ENCODE results near the gene GALNT2. TPM values are rescaled to one million over a fixed set of nuclear protein-coding genes. Genes with fewer than 3 reads are reported as not detected.

GALNT2 gene
- total and polyA plus RNA-seq, 2 of the 13 experiments (the other 11 are each of a cell fraction or from before 2014, with no cell fraction given) = 39.3 to 39.6 TPM

- TF ChIP-seq CCAR2 (optimal IDR thresholded peaks at IDR 0.05; ENCODE audit: low read depth, low read length) (no peak), SMARCE1 (IDR thresholded peaks at IDR 0.05; ENCODE audit: borderline replicate concordance) (no peak), MLLT10 (CRISPR knock-in tag; IDR thresholded peaks at IDR 0.05) (no peak), ZNF816 (CRISPR knock-in tag; IDR thresholded peaks at IDR 0.05; ENCODE audit: borderline replicate concordance) (no peak), GLMP (CRISPR knock-in tag; IDR thresholded peaks at IDR 0.05; ENCODE audit: borderline replicate concordance) (no peak), AGO1 (IDR thresholded peaks at IDR 0.05; ENCODE audit: low read depth, low read length, poor library complexity, severe bottlenecking) (no peak), MEF2D (CRISPR knock-in tag; IDR thresholded peaks at IDR 0.05) (no peak), ZNF12 (CRISPR knock-in tag; IDR thresholded peaks at IDR 0.05) (no peak), ZNF326 (CRISPR knock-in tag; IDR thresholded peaks at IDR 0.05; ENCODE audit: borderline replicate concordance) (no peak), MZF1 (CRISPR knock-in tag; IDR thresholded peaks at IDR 0.05; ENCODE audit: borderline replicate concordance) (no peak), ZNF264 (CRISPR knock-in tag; IDR thresholded peaks at IDR 0.05) (peak; percentile 24; the same call in 1 of the 2 replicates), ZNF33B (CRISPR knock-in tag; IDR thresholded peaks at IDR 0.05) (no peak), FOXO4 (CRISPR knock-in tag; conservative IDR thresholded peaks at IDR 0.05) (no peak)
- TF ChIP-seq, protein P1, sequence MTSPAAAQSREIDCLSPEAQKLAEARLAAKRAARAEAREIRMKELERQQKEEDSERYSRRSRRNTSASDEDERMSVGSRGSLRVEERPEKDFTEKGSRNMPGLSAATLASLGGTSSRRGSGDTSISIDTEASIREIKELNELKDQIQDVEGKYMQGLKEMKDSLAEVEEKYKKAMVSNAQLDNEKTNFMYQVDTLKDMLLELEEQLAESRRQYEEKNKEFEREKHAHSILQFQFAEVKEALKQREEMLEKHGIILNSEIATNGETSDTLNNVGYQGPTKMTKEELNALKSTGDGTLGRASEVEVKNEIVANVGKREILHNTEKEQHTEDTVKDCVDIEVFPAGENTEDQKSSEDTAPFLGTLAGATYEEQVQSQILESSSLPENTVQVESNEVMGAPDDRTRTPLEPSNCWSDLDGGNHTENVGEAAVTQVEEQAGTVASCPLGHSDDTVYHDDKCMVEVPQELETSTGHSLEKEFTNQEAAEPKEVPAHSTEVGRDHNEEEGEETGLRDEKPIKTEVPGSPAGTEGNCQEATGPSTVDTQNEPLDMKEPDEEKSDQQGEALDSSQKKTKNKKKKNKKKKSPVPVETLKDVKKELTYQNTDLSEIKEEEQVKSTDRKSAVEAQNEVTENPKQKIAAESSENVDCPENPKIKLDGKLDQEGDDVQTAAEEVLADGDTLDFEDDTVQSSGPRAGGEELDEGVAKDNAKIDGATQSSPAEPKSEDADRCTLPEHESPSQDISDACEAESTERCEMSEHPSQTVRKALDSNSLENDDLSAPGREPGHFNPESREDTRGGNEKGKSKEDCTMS (CRISPR knock-in tag; conservative IDR thresholded peaks at IDR 0.05) = no peak
- TF ChIP-seq, protein P2, sequence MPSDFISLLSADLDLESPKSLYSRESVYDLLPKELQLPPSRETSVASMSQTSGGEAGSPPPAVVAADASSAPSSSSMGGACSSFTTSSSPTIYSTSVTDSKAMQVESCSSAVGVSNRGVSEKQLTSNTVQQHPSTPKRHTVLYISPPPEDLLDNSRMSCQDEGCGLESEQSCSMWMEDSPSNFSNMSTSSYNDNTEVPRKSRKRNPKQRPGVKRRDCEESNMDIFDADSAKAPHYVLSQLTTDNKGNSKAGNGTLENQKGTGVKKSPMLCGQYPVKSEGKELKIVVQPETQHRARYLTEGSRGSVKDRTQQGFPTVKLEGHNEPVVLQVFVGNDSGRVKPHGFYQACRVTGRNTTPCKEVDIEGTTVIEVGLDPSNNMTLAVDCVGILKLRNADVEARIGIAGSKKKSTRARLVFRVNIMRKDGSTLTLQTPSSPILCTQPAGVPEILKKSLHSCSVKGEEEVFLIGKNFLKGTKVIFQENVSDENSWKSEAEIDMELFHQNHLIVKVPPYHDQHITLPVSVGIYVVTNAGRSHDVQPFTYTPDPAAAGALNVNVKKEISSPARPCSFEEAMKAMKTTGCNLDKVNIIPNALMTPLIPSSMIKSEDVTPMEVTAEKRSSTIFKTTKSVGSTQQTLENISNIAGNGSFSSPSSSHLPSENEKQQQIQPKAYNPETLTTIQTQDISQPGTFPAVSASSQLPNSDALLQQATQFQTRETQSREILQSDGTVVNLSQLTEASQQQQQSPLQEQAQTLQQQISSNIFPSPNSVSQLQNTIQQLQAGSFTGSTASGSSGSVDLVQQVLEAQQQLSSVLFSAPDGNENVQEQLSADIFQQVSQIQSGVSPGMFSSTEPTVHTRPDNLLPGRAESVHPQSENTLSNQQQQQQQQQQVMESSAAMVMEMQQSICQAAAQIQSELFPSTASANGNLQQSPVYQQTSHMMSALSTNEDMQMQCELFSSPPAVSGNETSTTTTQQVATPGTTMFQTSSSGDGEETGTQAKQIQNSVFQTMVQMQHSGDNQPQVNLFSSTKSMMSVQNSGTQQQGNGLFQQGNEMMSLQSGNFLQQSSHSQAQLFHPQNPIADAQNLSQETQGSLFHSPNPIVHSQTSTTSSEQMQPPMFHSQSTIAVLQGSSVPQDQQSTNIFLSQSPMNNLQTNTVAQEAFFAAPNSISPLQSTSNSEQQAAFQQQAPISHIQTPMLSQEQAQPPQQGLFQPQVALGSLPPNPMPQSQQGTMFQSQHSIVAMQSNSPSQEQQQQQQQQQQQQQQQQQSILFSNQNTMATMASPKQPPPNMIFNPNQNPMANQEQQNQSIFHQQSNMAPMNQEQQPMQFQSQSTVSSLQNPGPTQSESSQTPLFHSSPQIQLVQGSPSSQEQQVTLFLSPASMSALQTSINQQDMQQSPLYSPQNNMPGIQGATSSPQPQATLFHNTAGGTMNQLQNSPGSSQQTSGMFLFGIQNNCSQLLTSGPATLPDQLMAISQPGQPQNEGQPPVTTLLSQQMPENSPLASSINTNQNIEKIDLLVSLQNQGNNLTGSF (CRISPR knock-in tag; IDR thresholded peaks at IDR 0.05) = no peak
- TF ChIP-seq, protein P3, sequence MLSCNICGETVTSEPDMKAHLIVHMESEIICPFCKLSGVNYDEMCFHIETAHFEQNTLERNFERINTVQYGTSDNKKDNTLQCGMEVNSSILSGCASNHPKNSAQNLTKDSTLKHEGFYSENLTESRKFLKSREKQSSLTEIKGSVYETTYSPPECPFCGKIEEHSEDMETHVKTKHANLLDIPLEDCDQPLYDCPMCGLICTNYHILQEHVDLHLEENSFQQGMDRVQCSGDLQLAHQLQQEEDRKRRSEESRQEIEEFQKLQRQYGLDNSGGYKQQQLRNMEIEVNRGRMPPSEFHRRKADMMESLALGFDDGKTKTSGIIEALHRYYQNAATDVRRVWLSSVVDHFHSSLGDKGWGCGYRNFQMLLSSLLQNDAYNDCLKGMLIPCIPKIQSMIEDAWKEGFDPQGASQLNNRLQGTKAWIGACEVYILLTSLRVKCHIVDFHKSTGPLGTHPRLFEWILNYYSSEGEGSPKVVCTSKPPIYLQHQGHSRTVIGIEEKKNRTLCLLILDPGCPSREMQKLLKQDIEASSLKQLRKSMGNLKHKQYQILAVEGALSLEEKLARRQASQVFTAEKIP (CRISPR knock-in tag; IDR thresholded peaks at IDR 0.05; ENCODE audit: borderline replicate concordance) = no peak
Measured at GRCh38 chr1:230066466-230067404, at the start of gene GALNT2 (continued).

Data from HepG2 (cell line).